HepG2 (cell line): ENCODE results near the gene CEBPE. TPM values are rescaled to one million over a fixed set of nuclear protein-coding genes. Genes with fewer than 3 reads are reported as not detected.

ENCODE experiments used
- CENPX ChIP-seq: sonication (generic); formaldehyde crosslinking; IDR thresholded peaks from 2 replicates; pipeline ENCODE4 v1.9.0; 2021; ENCODE audit warnings: mild to moderate bottlenecking, missing genetic modification reagents, moderate library complexity
- ERF ChIP-seq: IDR thresholded peaks from 2 replicates; pipeline ENCODE4 v1.6.1; 2018; ENCODE audit warnings: missing biosample characterization, missing genetic modification reagents
- HDAC1 ChIP-seq: sonication (generic); formaldehyde crosslinking; IDR thresholded peaks from 2 replicates; pipeline ENCODE4 v1.5.1; 2020; ENCODE audit warnings: mild to moderate bottlenecking, missing genetic modification reagents
- JUN ChIP-seq: sonication (generic); formaldehyde crosslinking; IDR thresholded peaks from 2 replicates; pipeline ENCODE4 v1.4.0; 2020; ENCODE audit warnings: mild to moderate bottlenecking, missing genetic modification reagents
- MLX ChIP-seq: IDR thresholded peaks from 2 replicates; pipeline ENCODE4 v1.6.1; 2016
- REST ChIP-seq, 2 experiments: IDR thresholded peaks; 2 replicates each; pipeline ENCODE4 v1.6.1; 2011 to 2012; ENCODE audit warnings: low read length in 2 of 2, borderline replicate concordance in 1 of 2, low read depth in 1 of 2, mild to moderate bottlenecking in 1 of 2, moderate library complexity in 1 of 2
- SP1 ChIP-seq, 2 experiments: fragments of 450-650 bp in 1 of 2; sonication (generic) in 1 of 2; formaldehyde crosslinking in 1 of 2; IDR thresholded peaks; 2 replicates each; pipeline versions ENCODE4 v1.4.0 to v1.6.1; 2016 to 2020; ENCODE audit warnings: missing genetic modification reagents in 1 of 2
- ZBTB38 ChIP-seq: sonication (generic); formaldehyde crosslinking; IDR thresholded peaks from 2 replicates; pipeline ENCODE4 v1.5.1; 2020; ENCODE audit warnings: mild to moderate bottlenecking, missing genetic modification reagents
- ZMYM3 ChIP-seq: sonication (generic); formaldehyde crosslinking; IDR thresholded peaks from 2 replicates; pipeline ENCODE4 v1.5.1; 2020; ENCODE audit warnings: mild to moderate bottlenecking, missing genetic modification reagents
- ZNF350 ChIP-seq: sonication (generic); formaldehyde crosslinking; IDR thresholded peaks from 2 replicates; pipeline ENCODE4 v1.4.0; 2020; ENCODE audit warnings: mild to moderate bottlenecking, low read depth, missing genetic modification reagents, borderline replicate concordance
- ZNF782 ChIP-seq: sonication (generic); formaldehyde crosslinking; IDR thresholded peaks from 2 replicates; pipeline ENCODE4 v1.4.0; 2020; ENCODE audit warnings: missing genetic modification reagents, mild to moderate bottlenecking, borderline replicate concordance
- polyA plus RNA-seq, 8 experiments: library from polyadenylated mRNA; depleted of rRNA in 3 of 8; stranded (reverse) in 7 of 8; unstranded in 1 of 8; fragments of >200 nt; fragmentation: Illumina TruSeq in 4 of 8; extraction: Trizol in 4 of 8; gene quantifications; 2 replicates each; pipeline versions ENCODE4 v1.2.1 to v1.2.3, GENCODE V29; 2011 to 2016; ENCODE audit warnings: low read depth in 4 of 8, missing spikeins in 1 of 8, mixed read lengths in 1 of 8; ENCODE audit not compliant: insufficient read depth in 1 of 8
- total RNA-seq, 5 experiments: library from RNA; depleted of rRNA; stranded (reverse); fragments of >200 nt; fragmentation: Illumina TruSeq; extraction: Trizol; gene quantifications; 2 replicates each; pipeline ENCODE4 v1.2.3, GENCODE V29; 2016; ENCODE audit warnings: low read depth in 1 of 5
- TF ChIP-seq, protein P1 (sequence below): sonication (generic); formaldehyde crosslinking; IDR thresholded peaks from one replicate; pipeline ENCODE4 v1.5.1; 2020; ENCODE audit warnings: mild to moderate bottlenecking, missing genetic modification reagents; ENCODE audit errors: not compliant biosample characterization
- TF ChIP-seq, protein P2 (sequence below): sonication (generic); formaldehyde crosslinking; IDR thresholded peaks from 2 replicates; pipeline ENCODE4 v1.4.0; 2020; ENCODE audit warnings: mild to moderate bottlenecking, missing genetic modification reagents
- TF ChIP-seq, protein P3 (sequence below): sonication (generic); formaldehyde crosslinking; conservative IDR thresholded peaks from 2 replicates; pipeline ENCODE4 v1.5.0; 2020; ENCODE audit warnings: missing genetic modification reagents

CEBPE gene
- total and polyA plus RNA-seq, 2 of the 13 experiments (the other 11 are each of a cell fraction or from before 2014, with no cell fraction given), result 0.09 to 0.11 TPM

GRCh38 chr14:23068789-23069412 is 50.2 kb downstream of the CEBPE start (continued):
- no peak for TF ChIP-seq SP1 (IDR thresholded peaks at IDR 0.05)
- TF ChIP-seq SP1 (CRISPR knock-in tag; IDR thresholded peaks at IDR 0.05), result peak; percentile 71; the same call in 1 of the 2 replicates
- no peak for TF ChIP-seq REST (IDR thresholded peaks at IDR 0.05; ENCODE audit: borderline replicate concordance in 1 of 2, low read depth in 1 of 2, low read length in 2 of 2)
- no peak for TF ChIP-seq CENPX
- TF ChIP-seq ZNF782 (CRISPR knock-in tag), result no peak
- TF ChIP-seq, protein P1, sequence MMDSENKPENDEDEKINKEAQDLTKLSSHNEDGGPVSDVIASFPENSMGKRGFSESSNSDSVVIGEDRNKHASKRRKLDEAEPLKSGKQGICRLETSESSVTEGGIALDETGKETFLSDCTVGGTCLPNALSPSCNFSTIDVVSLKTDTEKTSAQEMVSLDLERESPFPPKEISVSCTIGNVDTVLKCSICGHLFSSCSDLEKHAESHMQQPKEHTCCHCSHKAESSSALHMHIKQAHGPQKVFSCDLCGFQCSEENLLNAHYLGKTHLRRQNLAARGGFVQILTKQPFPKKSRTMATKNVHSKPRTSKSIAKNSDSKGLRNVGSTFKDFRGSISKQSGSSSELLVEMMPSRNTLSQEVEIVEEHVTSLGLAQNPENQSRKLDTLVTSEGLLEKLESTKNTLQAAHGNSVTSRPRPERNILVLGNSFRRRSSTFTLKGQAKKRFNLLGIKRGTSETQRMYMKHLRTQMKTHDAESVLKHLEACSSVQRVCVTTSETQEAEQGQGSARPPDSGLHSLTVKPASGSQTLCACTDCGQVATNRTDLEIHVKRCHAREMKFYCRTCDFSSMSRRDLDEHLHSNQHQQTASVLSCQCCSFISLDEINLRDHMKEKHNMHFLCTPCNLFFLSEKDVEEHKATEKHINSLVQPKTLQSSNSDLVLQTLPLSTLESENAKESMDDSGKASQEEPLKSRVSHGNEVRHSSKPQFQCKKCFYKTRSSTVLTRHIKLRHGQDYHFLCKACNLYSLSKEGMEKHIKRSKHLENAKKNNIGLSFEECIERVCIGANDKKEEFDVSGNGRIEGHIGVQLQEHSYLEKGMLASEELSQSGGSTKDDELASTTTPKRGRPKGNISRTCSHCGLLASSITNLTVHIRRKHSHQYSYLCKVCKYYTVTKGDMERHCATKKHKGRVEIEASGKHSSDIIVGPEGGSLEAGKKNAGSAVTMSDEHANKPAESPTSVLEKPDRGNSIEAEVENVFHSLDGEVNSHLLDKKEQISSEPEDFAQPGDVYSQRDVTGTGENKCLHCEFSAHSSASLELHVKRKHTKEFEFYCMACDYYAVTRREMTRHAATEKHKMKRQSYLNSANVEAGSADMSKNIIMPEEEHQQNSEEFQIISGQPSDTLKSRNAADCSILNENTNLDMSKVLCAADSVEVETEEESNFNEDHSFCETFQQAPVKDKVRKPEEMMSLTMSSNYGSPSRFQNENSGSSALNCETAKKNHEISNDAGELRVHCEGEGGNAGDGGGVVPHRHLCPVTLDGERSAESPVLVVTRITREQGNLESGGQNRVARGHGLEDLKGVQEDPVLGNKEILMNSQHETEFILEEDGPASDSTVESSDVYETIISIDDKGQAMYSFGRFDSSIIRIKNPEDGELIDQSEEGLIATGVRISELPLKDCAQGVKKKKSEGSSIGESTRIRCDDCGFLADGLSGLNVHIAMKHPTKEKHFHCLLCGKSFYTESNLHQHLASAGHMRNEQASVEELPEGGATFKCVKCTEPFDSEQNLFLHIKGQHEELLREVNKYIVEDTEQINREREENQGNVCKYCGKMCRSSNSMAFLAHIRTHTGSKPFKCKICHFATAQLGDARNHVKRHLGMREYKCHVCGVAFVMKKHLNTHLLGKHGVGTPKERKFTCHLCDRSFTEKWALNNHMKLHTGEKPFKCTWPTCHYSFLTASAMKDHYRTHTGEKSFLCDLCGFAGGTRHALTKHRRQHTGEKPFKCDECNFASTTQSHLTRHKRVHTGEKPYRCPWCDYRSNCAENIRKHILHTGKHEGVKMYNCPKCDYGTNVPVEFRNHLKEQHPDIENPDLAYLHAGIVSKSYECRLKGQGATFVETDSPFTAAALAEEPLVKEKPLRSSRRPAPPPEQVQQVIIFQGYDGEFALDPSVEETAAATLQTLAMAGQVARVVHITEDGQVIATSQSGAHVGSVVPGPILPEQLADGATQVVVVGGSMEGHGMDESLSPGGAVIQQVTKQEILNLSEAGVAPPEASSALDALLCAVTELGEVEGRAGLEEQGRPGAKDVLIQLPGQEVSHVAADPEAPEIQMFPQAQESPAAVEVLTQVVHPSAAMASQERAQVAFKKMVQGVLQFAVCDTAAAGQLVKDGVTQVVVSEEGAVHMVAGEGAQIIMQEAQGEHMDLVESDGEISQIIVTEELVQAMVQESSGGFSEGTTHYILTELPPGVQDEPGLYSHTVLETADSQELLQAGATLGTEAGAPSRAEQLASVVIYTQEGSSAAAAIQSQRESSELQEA (CRISPR knock-in tag), result no peak
- TF ChIP-seq JUN, result no peak
- TF ChIP-seq ZNF350 (CRISPR knock-in tag), result peak; percentile 67; the same call in 1 of the 2 replicates
- no peak for TF ChIP-seq HDAC1 (CRISPR knock-in tag)
- TF ChIP-seq, protein P2, sequence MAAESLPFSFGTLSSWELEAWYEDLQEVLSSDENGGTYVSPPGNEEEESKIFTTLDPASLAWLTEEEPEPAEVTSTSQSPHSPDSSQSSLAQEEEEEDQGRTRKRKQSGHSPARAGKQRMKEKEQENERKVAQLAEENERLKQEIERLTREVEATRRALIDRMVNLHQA (CRISPR knock-in tag), result no peak
- peak; percentile 80 for TF ChIP-seq ERF
- TF ChIP-seq ZMYM3, result no peak
- TF ChIP-seq, protein P3, sequence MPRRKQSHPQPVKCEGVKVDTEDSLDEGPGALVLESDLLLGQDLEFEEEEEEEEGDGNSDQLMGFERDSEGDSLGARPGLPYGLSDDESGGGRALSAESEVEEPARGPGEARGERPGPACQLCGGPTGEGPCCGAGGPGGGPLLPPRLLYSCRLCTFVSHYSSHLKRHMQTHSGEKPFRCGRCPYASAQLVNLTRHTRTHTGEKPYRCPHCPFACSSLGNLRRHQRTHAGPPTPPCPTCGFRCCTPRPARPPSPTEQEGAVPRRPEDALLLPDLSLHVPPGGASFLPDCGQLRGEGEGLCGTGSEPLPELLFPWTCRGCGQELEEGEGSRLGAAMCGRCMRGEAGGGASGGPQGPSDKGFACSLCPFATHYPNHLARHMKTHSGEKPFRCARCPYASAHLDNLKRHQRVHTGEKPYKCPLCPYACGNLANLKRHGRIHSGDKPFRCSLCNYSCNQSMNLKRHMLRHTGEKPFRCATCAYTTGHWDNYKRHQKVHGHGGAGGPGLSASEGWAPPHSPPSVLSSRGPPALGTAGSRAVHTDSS (CRISPR knock-in tag), result no peak
- TF ChIP-seq MLX (CRISPR knock-in tag), result no peak
- TF ChIP-seq ZBTB38 (CRISPR knock-in tag), result no peak
